ENCODE results near the gene SCN4B. TPM values are rescaled to one million over a fixed set of nuclear protein-coding genes. Genes with fewer than 3 reads are reported as not detected.

Gene SCN4B, protein sequence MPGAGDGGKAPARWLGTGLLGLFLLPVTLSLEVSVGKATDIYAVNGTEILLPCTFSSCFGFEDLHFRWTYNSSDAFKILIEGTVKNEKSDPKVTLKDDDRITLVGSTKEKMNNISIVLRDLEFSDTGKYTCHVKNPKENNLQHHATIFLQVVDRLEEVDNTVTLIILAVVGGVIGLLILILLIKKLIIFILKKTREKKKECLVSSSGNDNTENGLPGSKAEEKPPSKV
- total RNA-seq: under 1 TPM in 1 of 2 experiments, not detected in 1; 0.10 TPM

DNA sequence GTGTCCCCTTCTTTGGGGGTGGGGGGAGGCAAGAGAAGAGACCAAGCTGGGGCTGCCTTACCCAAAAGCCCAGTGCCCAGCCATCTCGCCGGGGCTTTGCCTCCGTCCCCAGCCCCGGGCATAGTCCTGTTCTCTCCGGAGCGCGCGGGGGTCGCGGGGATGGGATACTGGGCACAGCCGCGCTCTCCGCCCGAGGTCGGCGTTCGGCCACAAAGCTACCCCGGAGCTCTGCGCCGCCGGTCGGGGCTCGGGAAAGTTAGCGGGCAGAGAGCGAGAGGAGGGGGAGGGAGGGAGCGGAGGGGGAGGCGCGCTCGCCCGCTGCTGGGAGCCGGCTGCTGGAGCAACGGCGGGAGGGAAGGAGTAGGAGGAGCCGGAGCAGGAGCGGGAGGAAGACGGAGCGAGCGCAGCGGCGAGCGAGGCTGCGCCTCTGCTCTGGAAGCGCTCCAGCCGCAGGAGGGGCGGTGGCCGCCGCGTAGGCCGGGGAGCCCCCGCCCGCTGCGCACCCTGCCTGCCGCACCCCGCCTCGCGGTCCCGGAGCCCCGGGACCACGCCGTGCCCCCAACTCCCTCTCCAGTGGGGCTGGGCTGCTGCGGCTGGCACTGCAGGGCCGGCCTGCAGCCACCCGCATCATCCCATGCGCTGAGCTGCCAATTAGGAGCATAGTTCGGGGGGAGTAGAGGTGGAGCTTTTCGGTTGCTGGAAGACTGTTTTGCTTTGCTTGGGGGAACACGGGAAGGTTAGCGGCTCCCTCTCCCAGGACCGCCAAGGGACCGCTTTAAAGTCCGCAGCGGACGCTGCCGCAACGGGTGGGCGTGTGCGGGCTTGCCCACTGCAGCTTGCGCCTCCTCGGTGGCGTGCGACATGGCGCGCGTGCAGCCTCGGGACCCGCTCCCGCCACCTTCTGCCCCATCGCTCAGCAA, at the start of gene SCN4B:
Gene SCN4B (minus strand): TSS at position 272 of the 920 bp plus-strand sequence. CDS start 150 bp downstream, at position 122.

DNA sequence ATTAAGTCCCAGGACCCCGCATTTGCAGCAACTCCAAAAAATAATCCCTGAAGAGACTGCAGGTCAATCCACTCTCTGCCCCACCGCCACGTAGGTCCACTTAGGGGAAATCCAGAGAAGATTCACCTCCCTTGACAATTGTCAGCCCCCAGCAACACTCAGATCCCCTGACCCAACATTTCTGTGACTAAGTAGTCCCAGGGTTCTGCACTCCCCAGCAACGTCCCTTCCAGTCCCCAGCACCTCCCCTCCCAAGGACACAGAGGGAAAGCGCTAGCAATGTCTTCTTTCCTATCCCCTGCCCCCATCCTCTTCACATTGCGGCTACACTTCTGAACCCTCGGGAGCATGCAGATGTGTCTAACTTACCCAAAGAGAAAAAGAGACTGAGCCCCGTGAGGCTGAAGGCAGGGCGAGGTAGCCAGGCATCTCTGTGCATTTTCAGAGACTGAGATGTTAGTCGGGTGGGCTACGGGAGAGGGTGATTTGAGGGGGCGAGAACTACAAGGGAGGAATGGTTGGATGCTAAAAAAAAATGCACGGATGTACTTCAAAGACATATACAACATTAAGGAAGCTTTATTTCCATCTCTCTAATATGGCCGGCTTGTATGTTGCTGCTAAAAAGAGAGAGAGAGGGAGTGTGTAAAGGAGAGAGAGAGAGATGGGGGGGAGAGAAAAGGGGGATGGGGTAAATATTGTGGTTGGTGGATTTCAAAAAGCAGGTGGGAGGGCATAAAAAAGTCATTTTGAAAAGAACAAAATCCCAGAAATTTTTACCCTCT, 23.6 kb upstream of the SCN4B start, which contains the start of gene SCN2B:
Gene SCN2B (minus strand): TSS at position 647 of the 785 bp plus-strand sequence. CDS start 208 bp downstream, at position 439.

DNA sequence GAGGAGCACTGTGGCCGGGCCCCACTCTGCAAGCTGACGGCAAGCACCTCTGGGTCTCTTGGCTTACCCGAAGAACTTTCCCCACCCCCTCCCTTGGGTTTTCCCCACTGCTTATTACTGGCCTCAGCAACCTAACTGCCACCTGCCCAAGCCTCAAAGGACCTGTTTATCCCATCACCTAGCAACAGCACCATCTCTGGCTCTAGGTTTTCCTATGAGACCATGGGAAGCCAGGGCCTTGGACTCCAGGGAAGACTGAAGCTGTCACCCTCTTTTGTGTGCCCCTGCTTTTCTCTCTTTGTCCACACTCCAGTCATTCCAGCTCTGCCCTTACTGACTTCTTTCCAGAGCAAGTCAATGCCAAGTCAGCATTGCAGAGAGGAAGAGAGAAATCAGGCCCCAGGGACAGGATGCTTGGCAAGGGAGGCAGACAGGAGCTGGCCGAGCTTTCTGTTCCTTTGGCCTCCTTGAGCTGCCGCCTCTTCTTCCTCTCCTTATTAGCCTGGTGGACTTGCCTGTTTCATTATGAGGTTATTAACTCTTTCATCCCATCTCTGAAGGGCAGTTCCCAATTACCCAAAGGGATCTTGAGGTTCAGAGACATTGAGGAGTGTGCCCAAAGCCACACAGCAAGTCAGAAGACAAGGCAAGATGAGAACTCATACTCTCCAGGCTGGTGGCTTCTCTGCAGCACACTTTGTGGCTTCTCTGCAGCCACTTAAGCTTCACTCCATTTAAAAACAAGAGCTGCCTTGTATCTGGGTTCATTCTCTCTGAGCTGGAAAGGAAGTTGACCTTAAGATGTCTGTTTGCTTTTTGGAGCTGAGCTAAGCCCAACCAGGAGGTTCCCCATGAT, 65.5 kb downstream of the SCN4B start, which contains the start of gene SMIM35:
Gene SMIM35 (minus strand): TSS at position 51 of the 856 bp plus-strand sequence. CDS start 206 bp downstream, outside the sequence.

Other genes with a start within 250 kb of the SCN4B start
- 1 to 10 TPM; 1.7 to 2.0 TPM for gene TMPRSS13, start 223.4 kb downstream of the SCN4B start, total RNA-seq
- 100 to 1,000 TPM; 154 to 156 TPM for gene IL10RA, start 166.4 kb downstream of the SCN4B start, total RNA-seq
- gene TMPRSS4, start 75.7 kb downstream of the SCN4B start, total RNA-seq: not detected
- gene SMIM35, start 65.9 kb downstream of the SCN4B start, total RNA-seq: under 1 TPM; 0.05 to 0.17 TPM
- gene SCN2B, start 23.8 kb upstream of the SCN4B start, total RNA-seq: not detected
- gene JAML, start 72.2 kb upstream of the SCN4B start, total RNA-seq: 10 to 100 TPM; 74.3 to 76.2 TPM
- 10 to 100 TPM; 13.0 to 13.7 TPM for gene MPZL3, start 99.5 kb upstream of the SCN4B start, total RNA-seq
- 1 to 10 TPM; 4.8 to 5.2 TPM for gene MPZL2, start 111.5 kb upstream of the SCN4B start, total RNA-seq
- gene CD3E, start 151.9 kb upstream of the SCN4B start, total RNA-seq: 100 to 1,000 TPM; 618 to 632 TPM
- 100 to 1,000 TPM; 462 to 471 TPM for gene CD3D, start 189.9 kb upstream of the SCN4B start, total RNA-seq
- 100 to 1,000 TPM; 201 to 212 TPM for gene CD3G, start 191.5 kb upstream of the SCN4B start, total RNA-seq
- 10 to 100 TPM; 40.2 to 40.6 TPM for gene UBE4A, start 206.8 kb upstream of the SCN4B start, total RNA-seq
- 100 to 1,000 TPM; 286 to 294 TPM for gene ATP5MG, start 248.8 kb upstream of the SCN4B start, total RNA-seq

All from activated naive CD4-positive, alpha-beta T cell treated with anti-CD3 and anti-CD28 coated beads, Interleukin-2, amount 10 ng/mL, durations not matched to agents 5 hours and 36 hours (primary cell).